HG03066 (cell line): ENCODE results near the gene TAS1R3.

Experiments
- ATAC-seq: cut with Tn5 transposase; IDR thresholded peaks from one replicate; pipeline ENCODE4 v1.9.1; 2021; ENCODE audit warnings: low read depth; ENCODE audit not compliant: unreplicated experiment

Gene TAS1R3

DNA sequence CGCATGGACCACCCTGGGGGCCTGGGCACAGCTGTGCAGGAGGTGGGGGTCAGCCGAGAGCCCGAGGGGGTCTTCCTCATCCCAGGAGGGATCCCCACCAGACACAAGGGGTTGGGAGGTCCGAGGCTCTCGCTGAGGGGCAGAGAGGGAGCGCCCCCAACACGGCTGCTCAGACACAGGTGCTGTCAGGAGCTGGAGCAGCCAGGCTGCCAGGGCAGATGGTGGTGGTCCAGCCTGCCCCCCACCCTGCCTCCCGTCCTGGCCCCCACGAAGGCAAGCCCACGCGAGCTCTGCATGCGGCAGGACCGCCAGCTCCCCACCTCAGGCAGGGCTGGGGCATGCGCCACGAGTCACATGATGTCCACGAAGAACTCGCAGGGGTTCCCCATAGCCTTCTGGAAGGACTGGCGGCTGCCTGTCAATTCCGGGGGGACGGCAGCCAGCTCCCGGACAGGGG is 4.7 kb downstream of the TAS1R3 start:
- ATAC-seq: no peak

DNA sequence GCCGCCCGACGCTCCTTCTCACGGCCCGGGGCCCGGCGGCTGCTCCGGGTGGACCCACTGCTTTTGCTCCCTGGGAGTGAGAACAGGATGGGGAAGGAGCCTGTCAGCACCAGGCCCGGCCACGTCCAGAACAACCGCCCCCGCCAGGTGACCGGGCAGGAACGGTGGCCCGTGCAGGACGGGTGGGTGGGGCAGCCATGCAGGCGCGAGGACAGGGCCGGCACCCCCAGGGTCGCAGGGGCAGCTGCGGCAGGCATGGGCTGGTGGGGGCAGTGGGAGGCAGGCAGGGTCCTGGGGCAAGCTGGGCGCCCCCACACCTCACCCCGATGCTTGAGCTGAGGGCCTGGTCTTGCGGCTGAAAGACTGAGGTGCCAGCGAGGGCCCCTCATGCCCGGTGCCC is 5.4 kb downstream of the TAS1R3 start:
- no peak for ATAC-seq

DNA sequence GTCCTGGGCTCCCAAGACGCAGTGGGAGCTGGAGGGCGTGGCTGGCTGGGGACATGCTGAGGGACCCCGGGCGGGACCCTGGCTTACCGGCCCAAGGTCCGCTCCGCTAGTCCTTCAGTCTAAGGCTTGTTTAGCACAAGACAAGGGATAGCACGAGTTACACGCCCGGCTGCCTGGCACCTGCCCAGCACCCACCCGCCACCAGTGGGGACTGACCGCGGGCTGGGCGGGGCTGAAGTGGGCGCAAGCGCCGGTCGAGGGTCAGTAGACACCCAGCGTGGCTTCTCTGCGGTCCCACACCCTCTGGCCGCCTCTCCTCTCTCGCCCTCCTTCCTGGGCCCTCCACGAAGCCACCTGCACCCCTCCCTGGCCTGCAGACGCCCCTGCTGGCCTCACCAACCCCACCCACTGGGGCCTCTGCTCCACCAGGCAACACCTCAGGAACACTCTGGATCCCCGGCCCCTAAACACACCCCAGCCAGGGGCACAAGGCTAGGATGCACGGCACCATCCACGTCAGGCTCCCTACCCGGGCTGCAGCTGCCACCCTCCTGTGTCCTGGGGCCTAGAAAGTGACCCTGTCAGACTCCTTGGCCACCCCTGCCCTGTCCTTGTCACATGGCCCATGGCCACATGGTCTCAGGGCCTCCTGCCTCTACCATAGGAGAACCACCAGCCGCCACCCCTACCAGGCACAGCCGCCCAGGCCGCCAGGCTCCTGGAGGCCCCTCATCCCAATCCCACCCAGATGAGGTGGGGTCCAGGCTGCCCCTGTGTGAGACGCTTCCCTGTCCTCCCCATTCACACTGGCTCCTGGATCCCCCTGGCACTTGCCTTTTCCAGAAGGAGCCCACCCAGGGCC is 6.1 kb downstream of the TAS1R3 start:
- no peak for ATAC-seq

DNA sequence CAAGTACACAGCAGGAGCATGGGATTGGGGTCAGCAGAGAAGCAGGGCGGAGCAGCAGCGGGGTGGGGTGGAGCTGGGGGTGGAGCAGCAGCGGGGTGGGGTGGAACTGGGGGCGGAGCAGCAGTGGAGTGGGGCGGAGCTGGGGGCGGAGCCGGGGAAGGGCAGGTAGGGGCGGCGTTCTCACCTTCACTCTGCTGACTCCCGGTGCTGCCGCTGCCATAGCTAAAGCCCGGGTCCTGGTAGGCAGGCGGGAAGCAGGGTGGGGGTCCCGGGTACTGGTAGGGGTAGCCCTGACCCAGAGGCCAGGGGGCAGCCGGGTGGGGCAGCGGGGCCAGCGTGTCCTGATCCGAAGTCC is 6.7 kb downstream of the TAS1R3 start:
- no peak for ATAC-seq

DNA sequence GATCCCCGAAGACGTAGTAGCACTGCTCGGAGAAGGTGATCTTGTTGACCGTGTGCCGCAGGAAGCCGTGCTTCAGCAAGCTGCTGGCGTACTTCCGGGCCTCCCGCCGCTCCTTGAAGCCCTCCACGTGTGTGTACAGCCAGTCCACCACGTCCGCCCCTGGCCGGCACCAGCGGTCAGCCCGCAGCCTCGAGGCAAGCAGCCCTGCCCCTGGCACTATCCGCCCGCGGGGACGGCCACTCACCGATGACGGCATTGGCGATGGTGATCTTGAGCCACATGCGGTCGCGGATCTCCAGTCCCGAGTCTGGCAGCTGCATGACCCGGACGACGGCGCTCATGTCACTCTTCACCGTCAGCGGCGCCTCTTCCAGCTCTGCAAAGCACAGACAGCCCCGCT is 7.2 kb downstream of the TAS1R3 start:
- ATAC-seq: no peak

DNA sequence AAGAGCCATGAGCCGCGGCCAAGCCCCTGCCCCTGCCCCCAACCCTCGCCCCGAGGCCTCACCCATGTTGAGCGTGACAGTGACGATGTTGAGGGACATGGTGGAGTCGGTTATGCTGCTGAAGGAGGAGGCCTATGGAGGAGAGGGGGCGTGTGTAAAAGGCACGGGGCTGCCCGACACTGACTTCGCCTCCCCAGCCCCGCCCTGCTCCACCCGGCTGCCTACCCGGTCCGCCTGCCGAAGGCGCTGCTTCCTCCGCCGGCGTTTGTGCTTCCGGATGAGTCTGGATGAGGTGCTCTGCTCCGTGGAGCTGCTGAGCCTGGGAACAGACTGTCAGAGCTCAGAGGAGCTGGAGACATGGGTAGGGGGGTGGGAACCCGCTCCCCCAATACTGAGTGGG is 9.1 kb downstream of the TAS1R3 start:
- no peak for ATAC-seq

DNA sequence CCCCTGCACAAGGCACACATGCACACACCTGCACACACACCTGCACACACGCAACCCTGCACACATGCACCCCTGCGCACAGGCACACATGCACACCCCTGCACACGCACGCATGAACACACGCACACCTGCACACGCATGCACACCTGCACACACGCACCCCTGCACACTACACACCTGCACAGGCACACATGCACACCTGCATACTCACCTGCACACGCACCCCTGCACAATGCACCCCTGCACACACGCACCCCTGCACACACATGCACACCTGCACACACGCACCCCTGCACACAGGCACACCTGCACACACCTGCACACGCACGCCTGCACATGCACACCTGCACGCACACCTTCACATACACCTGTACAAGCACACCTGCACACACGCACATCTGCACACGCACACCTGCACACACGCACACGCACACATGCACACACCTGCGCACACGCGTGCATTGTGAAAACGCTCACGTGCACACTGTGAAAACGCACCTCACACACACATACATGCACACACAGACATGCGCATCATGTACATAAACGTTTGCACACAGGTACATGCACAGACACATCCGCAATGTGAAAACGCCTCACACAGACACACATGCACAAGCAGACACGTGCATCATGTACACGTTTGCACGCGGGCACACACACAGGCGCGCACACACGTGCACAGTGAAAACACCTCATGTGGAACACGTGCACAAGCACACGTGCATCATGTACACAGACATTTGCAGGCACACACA is 9.9 kb downstream of the TAS1R3 start:
- ATAC-seq: no peak

DNA sequence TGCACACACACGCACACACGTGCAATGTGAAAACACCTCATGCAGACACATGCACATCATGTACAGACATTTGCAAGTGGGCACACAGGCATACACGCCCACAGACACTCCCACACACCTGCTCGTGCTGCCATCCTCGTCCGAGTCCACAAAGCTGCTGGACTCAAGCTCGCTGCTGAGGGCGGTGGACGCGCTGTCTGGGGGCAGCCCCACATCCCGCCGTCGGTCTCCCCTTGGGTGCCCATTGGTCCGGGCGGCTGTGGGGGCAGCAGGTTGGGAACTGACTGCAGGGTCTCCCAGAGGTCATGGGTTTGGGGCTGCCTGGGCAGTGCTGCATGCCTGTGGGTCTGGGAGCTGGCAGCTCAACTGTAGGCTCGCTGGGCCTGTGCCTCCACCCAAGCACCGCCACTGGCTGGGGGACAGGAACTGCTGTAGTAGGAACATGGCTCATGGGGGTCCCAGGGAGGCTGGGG is 10.5 kb downstream of the TAS1R3 start:
- ATAC-seq: no peak

DNA sequence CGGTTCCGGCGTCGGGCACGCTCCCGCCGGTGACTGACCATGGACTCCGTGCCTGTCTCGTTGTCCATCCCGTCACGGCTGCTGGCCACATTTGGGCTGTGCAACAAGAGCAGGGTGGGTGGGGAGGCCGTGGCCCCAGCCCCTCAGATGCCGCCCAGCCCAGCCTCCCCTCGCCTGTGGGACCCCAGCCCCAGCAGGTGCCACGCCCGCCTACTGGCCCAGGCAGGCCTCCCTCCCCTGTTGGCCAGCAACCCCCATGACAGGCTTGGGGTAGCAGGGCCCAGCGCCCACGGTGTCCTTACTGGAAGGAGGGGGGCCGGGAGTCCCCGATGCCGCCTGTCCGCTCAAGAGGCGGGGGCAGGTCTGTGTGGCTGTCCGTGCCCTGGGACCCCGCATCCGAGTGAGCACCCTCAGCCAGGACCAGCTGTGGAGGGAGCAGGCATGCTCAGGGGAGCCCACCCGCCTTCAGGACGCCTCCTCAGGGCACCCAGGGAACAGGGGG is 11.0 kb downstream of the TAS1R3 start:
- ATAC-seq: no peak

DNA sequence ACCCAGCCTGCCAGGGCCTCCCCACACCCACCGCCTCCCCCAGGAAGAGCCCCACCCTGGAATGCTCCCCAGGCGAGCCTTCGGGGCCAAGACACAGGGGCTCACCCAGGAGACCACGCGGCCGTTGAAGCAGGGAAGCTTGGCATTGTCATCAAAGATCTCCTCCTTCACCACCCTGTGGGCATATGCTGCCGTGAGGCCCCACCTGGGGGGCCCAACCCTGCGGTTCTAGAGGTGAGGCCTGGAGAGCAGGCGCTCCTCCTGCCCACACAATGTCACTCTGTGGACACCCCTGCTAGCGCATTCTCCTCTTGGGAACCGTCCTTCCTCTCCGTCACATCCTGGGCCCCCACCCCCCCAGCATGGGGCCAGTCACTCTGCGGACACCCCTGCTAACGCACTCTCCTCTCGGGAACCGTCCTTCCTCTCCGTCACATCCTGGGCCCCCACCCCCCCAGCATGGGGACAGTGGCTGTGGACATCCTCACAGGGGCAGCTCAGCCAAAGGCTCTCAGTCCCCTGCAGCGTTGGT is 11.6 kb downstream of the TAS1R3 start:
- no peak for ATAC-seq

DNA sequence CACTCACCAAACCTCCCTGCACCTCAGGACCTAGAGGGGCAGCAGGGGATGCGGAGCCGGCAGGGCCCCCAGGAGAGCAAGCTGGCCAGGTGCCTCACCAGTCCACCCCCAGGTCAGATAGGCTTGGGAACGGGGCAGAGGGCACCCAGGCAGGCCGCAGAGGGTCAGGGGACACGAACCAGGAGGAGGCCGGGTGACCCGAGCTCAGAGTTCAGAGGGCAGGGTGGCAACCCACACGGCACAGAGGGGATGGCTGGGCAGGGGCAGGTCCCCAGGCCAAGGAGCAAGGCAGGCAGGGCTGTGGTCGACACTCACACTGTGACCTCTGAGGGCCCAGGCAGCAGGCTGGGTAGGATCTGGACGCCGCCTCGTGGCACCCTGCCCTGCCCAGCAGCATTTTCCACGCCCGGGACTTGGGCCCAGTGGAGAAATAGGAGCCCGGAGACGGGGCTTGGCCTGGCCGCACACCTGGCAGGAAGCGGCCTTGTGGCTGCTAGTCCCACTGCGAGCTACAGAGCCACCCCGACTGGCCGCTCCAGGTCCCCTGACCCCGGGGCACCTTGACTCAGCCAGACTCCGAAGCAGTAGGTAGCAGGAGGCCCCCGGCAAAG is 12.8 kb downstream of the TAS1R3 start:
- ATAC-seq: no peak

DNA sequence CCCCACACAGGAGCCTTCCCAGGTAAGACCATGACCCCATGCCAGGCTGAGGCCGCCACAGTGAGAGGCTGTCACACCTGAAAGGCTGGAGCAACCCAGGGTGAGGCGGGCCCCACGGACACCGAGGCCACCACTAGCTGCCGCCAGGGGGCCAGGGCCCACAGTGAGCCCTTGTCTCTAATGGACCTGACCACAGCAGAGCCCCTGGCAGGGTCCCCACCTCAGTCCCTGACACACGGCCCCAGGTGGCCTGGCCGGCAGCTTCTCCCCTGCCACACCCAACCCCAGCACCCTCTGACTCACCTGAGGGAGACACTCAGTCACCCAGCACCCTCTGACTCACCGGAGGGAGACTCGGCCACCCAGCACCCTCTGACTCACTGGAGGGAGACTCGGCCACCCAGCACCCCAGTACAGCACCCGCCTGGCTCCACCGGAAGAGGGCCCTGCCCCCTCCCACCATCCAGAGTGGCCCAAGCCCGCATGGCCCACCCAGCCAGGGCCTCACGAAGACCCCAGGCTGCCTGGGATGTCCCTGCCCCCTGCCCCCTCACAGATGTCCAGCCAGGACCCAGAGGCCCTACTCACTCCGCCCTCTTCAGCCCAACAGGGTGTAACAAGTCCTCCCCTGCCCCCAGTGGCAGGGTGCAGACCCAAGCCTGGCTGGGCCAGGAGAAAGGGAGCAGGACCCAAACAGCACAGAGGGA is 13.7 kb downstream of the TAS1R3 start:
- ATAC-seq: no peak

DNA sequence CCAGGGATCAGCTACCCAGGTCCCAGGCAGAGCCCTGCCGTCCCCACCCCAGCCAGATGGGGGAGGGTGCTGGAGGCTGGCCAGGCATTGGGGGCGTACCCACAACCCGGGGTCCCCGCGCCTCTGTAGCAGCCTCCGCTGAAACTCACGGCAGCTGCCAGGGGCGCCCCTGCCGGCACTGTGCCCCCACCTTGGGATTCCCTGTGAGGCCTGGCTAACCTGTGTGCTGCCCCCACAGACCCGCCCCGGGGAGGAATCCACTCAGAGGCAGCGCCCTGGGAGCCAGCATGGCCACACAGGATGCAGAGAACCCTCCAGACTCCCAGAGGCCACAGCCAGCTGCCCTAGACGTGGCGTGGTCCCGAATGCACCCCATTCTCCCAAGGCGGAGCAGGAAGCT is 14.3 kb downstream of the TAS1R3 start:
- ATAC-seq: no peak

DNA sequence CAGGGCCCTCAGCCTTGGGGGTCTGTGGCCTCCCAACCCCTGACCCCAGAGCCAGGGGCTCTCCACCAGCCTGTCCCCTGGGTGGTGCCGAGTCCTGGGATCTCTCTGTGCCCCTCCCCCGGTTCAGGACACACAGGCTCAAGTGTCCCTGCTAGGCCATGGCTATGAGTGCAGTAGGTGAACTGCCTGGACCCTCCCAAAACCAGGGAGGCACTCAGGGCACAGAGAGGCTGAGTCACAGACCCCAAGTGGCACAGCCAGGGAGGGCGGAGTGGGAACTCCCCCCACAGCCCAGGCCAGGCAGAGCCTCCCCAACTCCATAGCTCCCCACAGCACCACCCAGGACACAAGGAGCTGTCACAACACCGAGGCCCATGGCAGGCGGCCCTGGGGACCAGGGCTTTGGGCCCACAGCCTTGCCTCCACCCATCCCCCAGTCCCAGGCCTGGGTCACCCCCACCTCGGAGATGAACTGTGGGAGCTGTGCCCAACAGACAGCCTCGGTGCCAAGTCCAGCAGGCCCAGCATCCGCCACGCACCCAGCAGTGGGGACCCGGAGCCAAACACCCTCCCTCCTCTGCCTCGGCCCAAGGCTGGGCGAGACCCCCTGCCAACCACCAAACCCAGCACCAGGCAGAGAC is 14.9 kb downstream of the TAS1R3 start:
- ATAC-seq: no peak

DNA sequence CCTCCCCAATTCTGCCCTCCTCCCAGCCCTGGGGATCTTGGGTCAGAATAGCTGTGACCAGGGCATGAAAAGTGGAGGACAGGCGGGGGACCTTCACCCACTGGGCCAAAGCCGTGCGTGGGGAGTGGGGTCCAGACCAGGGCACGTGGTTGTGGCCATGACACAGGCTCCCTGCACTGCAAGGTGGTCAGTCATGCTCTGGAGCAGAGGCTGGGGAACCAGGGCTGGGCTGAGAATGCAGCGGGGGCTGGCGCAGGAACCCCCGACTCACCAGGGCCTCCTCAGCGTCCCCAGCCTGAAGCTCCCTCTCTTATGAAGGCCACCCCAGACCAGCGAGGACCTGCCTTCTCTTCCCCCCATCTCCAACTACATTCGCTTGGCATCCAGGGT is 15.4 kb downstream of the TAS1R3 start:
- no peak for ATAC-seq

DNA sequence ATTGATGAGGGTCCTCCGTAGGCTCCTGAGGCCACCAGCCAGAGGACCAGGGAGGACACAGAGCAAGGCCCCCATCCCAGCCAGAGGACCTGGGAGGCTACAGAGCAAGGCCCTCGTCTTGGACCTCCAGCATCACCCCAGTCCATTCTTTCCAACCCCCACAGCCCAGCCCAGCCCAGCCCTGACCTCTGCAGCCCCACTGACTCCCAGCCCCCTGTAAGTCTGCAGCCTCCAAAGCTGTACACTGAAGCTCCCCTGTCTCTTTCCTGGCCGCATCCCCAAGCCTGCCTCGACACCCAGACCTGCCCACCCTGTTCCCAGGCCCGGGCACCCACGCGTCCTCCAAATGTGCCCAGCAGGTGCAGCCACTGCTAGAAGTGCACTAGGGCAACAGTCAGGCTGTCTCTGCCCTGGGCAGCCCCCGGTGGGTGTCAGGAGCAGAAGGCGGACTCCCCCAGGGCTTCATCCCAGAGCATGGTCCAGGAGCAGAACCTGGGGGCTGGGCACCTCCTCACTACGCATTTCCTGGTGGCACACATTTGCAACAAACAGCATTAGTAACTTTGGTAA is 16.0 kb downstream of the TAS1R3 start:
- no peak for ATAC-seq

DNA sequence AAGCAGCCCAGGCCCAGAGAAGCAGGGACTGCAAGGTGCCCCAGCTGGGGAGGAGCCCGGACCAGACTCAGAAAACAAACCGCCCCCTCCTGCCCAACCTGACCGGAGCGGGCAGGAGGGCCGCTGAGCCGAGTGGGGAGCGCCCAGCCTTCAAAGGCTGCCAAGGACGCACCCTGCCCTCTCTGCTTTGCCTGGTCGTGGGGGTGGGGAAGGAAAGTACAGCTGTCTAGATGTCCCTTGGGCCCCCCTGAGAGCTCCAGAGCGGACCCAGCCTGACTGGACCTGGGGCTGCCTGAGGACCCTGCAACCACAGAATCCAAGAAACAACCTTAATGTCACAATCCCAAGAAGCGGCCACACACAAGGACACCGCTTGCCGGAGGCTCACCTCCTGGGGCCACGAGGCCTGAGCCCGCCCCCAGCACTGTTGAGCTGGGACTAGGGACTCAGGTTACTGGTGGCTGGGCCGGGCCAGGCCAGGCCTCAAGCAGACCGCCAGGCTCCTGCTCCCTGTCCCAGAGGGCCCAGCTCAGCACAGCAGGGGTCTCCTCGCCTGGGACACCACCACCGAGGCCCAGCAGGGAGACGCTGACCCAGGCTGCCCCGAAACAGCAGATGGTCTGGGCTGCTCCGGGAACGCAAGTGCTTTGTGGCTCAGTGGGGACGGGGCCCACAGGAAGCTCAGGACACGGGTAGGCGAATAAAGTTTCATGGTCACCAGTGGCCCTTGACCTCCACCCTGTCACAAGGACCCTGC is 16.8 kb downstream of the TAS1R3 start:
- no peak for ATAC-seq

DNA sequence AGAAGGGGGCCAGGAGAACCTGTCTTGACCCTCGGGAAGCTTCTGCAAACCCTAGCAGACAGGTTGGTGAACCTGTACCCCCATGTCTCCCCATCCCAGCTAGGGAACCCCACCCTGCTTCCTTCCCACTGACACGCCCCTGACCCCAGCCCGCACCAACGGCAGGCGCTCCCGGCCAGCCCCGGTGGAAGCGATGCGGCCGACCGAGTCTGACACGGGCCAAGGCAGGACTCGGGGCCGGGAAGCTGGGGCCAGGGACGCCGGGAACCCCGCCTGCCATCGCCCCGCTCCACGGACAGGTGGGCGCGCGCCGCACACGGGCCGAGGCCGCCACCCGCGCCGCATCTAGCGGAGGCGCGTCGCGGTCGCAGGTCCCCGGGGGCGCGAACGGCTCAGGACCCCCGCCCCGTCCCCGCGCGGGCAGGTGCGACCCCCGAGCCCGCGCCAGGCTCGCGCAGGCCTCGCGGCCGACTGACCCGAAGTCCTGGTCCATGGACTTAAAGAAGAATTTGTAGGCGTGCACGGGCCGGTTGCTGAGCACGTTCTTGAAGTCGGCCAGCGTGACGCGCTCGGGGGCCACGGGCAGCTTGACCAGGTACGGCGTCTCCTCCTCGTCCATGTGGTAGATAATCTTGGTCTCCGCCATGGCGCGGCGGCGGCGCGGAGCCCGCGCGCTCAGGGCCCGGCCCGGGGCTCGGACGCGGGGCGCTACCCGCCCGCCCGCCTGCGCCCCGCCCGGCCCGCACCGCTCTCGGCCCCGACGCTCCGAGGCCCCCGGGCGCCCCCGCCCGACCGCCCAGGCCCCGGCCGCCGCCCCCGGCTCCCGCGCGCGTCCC is 17.6 kb downstream of the TAS1R3 start:
- ATAC-seq: peak; percentile 19
